Measurements from ENCODE around the gene CYGB. TPM values are rescaled to one million over a fixed set of nuclear protein-coding genes. Genes with fewer than 3 reads are reported as not detected.

CYGB gene
- total and polyA plus RNA-seq, 2 of the 13 experiments (the other 11 are each of a cell fraction or from before 2014, with no cell fraction given): 18.9 to 27.1 TPM

GRCh38 chr17:76550712-76551615 lies 13.5 kb upstream of the CYGB start (continued):
- TF ChIP-seq ZNF274 (CRISPR knock-in tag; IDR thresholded peaks at IDR 0.05) (no peak), BRD4 (CRISPR knock-in tag; IDR thresholded peaks at IDR 0.05) (peak; percentile 60; the same call in 1 of the 2 replicates), HOXA5 (CRISPR knock-in tag; IDR thresholded peaks at IDR 0.05) (no peak), ZNF33B (CRISPR knock-in tag; IDR thresholded peaks at IDR 0.05) (no peak), DPF2 (CRISPR knock-in tag; IDR thresholded peaks at IDR 0.05; ENCODE audit: borderline replicate concordance, low read depth) (peak; percentile 87; the same call in 1 of the 2 replicates), TAF1 (CRISPR knock-in tag; IDR thresholded peaks at IDR 0.05) (peak; percentile 59; the same call in 1 of the 2 replicates), REPIN1 (CRISPR knock-in tag; IDR thresholded peaks at IDR 0.05; ENCODE audit: borderline replicate concordance, low read depth) (peak; percentile 38; the same call in 1 of the 2 replicates), NFIB (CRISPR knock-in tag; IDR thresholded peaks at IDR 0.05; ENCODE audit: borderline replicate concordance) (no peak), GATAD1 (CRISPR knock-in tag; IDR thresholded peaks at IDR 0.05) (peak; percentile 66), ZNF235 (CRISPR knock-in tag; IDR thresholded peaks at IDR 0.05; ENCODE audit: borderline replicate concordance) (0 out of 2 replicates have a peak, but pooled peaks have one; percentile 28), ELF1 (CRISPR knock-in tag; IDR thresholded peaks at IDR 0.05) (peak; percentile 54; the same call in 1 of the 2 replicates), ZNF282 (IDR thresholded peaks at IDR 0.05; ENCODE audit: partially characterized antibody) (no peak), MEIS1 (CRISPR knock-in tag; IDR thresholded peaks at IDR 0.05; ENCODE audit: borderline replicate concordance) (no peak), ZNF75D (CRISPR knock-in tag; IDR thresholded peaks at IDR 0.05; ENCODE audit: borderline replicate concordance) (no peak), POLR2A (IDR thresholded peaks at IDR 0.05; ENCODE audit: insufficient read depth in 1 of 2, low read depth in 2 of 2, low read length in 2 of 2) (peak; percentile 40 to 63; a peak in 3 of 4 replicates), PITX1 (CRISPR knock-in tag; IDR thresholded peaks at IDR 0.05) (peak; percentile 88), ZNF17 (CRISPR knock-in tag; IDR thresholded peaks at IDR 0.05) (no peak), SRY (CRISPR knock-in tag; IDR thresholded peaks at IDR 0.05) (no peak), TBP (CRISPR knock-in tag; IDR thresholded peaks at IDR 0.05) (no peak), ZNF660 (CRISPR knock-in tag; IDR thresholded peaks at IDR 0.05; ENCODE audit: borderline replicate concordance, low read depth) (no peak), GFI1 (CRISPR knock-in tag; IDR thresholded peaks at IDR 0.05; ENCODE audit: borderline replicate concordance) (peak; percentile 95), ZNF414 (CRISPR knock-in tag; IDR thresholded peaks at IDR 0.05) (0 out of 2 replicates have a peak, but pooled peaks have one; percentile 87), SALL2 (CRISPR knock-in tag; IDR thresholded peaks at IDR 0.05) (no peak)
- TF ChIP-seq, protein P1, sequence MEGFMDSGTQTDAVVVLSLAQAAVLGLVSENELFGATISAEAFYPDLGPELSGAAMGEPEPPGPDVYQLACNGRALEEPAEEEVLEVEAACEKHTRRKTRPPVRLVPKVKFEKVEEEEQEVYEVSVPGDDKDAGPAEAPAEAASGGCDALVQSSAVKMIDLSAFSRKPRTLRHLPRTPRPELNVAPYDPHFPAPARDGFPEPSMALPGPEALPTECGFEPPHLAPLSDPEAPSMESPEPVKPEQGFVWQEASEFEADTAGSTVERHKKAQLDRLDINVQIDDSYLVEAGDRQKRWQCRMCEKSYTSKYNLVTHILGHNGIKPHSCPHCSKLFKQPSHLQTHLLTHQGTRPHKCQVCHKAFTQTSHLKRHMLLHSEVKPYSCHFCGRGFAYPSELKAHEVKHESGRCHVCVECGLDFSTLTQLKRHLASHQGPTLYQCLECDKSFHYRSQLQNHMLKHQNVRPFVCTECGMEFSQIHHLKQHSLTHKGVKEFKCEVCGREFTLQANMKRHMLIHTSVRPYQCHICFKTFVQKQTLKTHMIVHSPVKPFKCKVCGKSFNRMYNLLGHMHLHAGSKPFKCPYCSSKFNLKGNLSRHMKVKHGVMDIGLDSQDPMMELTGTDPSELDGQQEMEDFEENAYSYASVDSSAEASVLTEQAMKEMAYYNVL (CRISPR knock-in tag; IDR thresholded peaks at IDR 0.05; ENCODE audit: borderline replicate concordance): peak; percentile 78
- TF ChIP-seq, protein P2, sequence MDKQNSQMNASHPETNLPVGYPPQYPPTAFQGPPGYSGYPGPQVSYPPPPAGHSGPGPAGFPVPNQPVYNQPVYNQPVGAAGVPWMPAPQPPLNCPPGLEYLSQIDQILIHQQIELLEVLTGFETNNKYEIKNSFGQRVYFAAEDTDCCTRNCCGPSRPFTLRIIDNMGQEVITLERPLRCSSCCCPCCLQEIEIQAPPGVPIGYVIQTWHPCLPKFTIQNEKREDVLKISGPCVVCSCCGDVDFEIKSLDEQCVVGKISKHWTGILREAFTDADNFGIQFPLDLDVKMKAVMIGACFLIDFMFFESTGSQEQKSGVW (CRISPR knock-in tag; IDR thresholded peaks at IDR 0.05; ENCODE audit: borderline replicate concordance): no peak
- TF ChIP-seq, protein P3, sequence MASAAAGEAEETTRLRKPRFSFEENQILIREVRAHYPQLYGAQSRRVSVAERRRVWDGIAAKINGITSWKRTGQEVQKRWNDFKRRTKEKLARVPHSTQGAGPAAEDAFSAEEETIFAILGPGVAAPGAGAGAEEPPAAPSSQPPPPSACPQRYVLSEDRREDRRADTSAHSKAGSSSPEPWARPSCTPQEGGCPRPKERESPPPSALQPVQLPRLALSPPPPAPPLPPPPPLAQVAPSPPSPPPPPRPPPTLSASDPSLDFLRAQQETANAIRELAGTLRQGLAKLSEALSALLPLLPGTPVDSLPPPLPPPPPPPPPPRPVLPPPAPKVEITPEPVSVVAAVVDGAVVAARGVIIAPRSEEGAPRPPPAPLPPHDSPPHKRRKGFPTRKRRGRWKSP (CRISPR knock-in tag; IDR thresholded peaks at IDR 0.05): peak; percentile 94
